HepG2 (cell line): ENCODE data around the gene MRPL14. TPM values are rescaled to one million over a fixed set of nuclear protein-coding genes. Genes with fewer than 3 reads are reported as not detected.

ENCODE experiments used
- ATAD3A ChIP-seq: sonication (generic); formaldehyde crosslinking; IDR thresholded peaks from 2 replicates; pipeline ENCODE4 v1.4.0; 2020; ENCODE audit warnings: missing genetic modification reagents
- FOSL2 ChIP-seq: sonication (generic); formaldehyde crosslinking; IDR thresholded peaks from 2 replicates; pipeline ENCODE4 v1.4.0; 2020; ENCODE audit warnings: missing genetic modification reagents
- HOXD1 ChIP-seq: sonication (generic); formaldehyde crosslinking; IDR thresholded peaks from 2 replicates; pipeline ENCODE4 v1.5.0; 2020; ENCODE audit warnings: missing genetic modification reagents
- IRF2 ChIP-seq: IDR thresholded peaks from 2 replicates; pipeline ENCODE4 v1.6.1; 2018; ENCODE audit warnings: missing genetic modification reagents, missing compliant biosample characterization
- ISX ChIP-seq: sonication (generic); formaldehyde crosslinking; conservative IDR thresholded peaks from 2 replicates; pipeline ENCODE4 v1.5.0; 2020; ENCODE audit warnings: missing genetic modification reagents
- PRMT3 ChIP-seq: sonication (generic); formaldehyde crosslinking; IDR thresholded peaks from 2 replicates; pipeline ENCODE4 v1.8.1; 2022; ENCODE audit warnings: low read depth, mild to moderate bottlenecking, moderate library complexity, missing genetic modification reagents, borderline replicate concordance
- RBM39 ChIP-seq: fragments of 200-400 bp; formaldehyde crosslinking; IDR thresholded peaks from one replicate; pipeline ENCODE4 v1.6.1; 2018; ENCODE audit warnings: antibody characterized with exemption, mild to moderate bottlenecking, low read depth, low read length; ENCODE audit not compliant: poor library complexity, severe bottlenecking
- STAG1 ChIP-seq: sonication (generic); formaldehyde crosslinking; IDR thresholded peaks from 2 replicates; pipeline ENCODE4 v1.4.0; 2020; ENCODE audit warnings: missing genetic modification reagents
- TARDBP ChIP-seq: sonication (generic); formaldehyde crosslinking; IDR thresholded peaks from 2 replicates; pipeline ENCODE4 v1.8.0; 2022; ENCODE audit warnings: mild to moderate bottlenecking, missing genetic modification reagents
- ZNF143 ChIP-seq: sonication (generic); formaldehyde crosslinking; IDR thresholded peaks from 2 replicates; pipeline ENCODE4 v1.4.0; 2020; ENCODE audit warnings: missing genetic modification reagents
- ZNF430 ChIP-seq: sonication (generic); formaldehyde crosslinking; IDR thresholded peaks from 2 replicates; pipeline ENCODE4 v1.9.0; 2021; ENCODE audit warnings: mild to moderate bottlenecking, missing genetic modification reagents
- ZNF567 ChIP-seq: sonication (generic); formaldehyde crosslinking; IDR thresholded peaks from 2 replicates; pipeline ENCODE4 v1.8.1; 2023; ENCODE audit warnings: mild to moderate bottlenecking, missing genetic modification reagents, borderline replicate concordance
- ZNF777 ChIP-seq: sonication (generic); formaldehyde crosslinking; IDR thresholded peaks from 2 replicates; pipeline ENCODE4 v1.4.0; 2020; ENCODE audit warnings: missing genetic modification reagents
- ZSCAN12 ChIP-seq: sonication (generic); formaldehyde crosslinking; IDR thresholded peaks from 2 replicates; pipeline ENCODE4 v1.9.0; 2021; ENCODE audit warnings: mild to moderate bottlenecking, missing genetic modification reagents
- ZSCAN20 ChIP-seq: sonication (generic); formaldehyde crosslinking; IDR thresholded peaks from 2 replicates; pipeline ENCODE4 v1.4.0; 2020; ENCODE audit warnings: missing genetic modification reagents, mild to moderate bottlenecking, borderline replicate concordance
- polyA plus RNA-seq, 8 experiments: library from polyadenylated mRNA; depleted of rRNA in 3 of 8; stranded (reverse) in 7 of 8; unstranded in 1 of 8; fragments of >200 nt; fragmentation: Illumina TruSeq in 4 of 8; extraction: Trizol in 4 of 8; gene quantifications; 2 replicates each; pipeline versions ENCODE4 v1.2.1 to v1.2.3, GENCODE V29; 2011 to 2016; ENCODE audit warnings: low read depth in 4 of 8, missing spikeins in 1 of 8, mixed read lengths in 1 of 8; ENCODE audit not compliant: insufficient read depth in 1 of 8
- total RNA-seq, 5 experiments: library from RNA; depleted of rRNA; stranded (reverse); fragments of >200 nt; fragmentation: Illumina TruSeq; extraction: Trizol; gene quantifications; 2 replicates each; pipeline ENCODE4 v1.2.3, GENCODE V29; 2016; ENCODE audit warnings: low read depth in 1 of 5
- TF ChIP-seq, protein P1 (sequence below): sonication (generic); formaldehyde crosslinking; IDR thresholded peaks from 2 replicates; pipeline ENCODE4 v1.4.0; 2020; ENCODE audit warnings: missing genetic modification reagents
- TF ChIP-seq, protein P2 (sequence below): sonication (generic); formaldehyde crosslinking; IDR thresholded peaks from 2 replicates; pipeline ENCODE4 v1.8.1; 2023; ENCODE audit warnings: mild to moderate bottlenecking, missing genetic modification reagents
- TF ChIP-seq, protein P3 (sequence below): sonication (generic); formaldehyde crosslinking; IDR thresholded peaks from 2 replicates; pipeline ENCODE4 v1.5.0; 2020; ENCODE audit warnings: mild to moderate bottlenecking, missing genetic modification reagents, borderline replicate concordance
- TF ChIP-seq, protein P4 (sequence below): sonication (generic); formaldehyde crosslinking; IDR thresholded peaks from 2 replicates; pipeline ENCODE4 v1.8.0; 2023; ENCODE audit warnings: mild to moderate bottlenecking, missing genetic modification reagents
- TF ChIP-seq, protein P5 (sequence below): sonication (generic); formaldehyde crosslinking; IDR thresholded peaks from 2 replicates; pipeline ENCODE4 v1.8.0; 2022; ENCODE audit warnings: missing genetic modification reagents, low read depth, mild to moderate bottlenecking, borderline replicate concordance
- TF ChIP-seq, protein P6 (sequence below): sonication (generic); formaldehyde crosslinking; IDR thresholded peaks from 2 replicates; pipeline ENCODE4 v1.4.0; 2020; ENCODE audit warnings: missing genetic modification reagents

MRPL14 gene
- total and polyA plus RNA-seq, 2 of the 13 experiments (the other 11 are each of a cell fraction or from before 2014, with no cell fraction given): 157 to 178 TPM

DNA sequence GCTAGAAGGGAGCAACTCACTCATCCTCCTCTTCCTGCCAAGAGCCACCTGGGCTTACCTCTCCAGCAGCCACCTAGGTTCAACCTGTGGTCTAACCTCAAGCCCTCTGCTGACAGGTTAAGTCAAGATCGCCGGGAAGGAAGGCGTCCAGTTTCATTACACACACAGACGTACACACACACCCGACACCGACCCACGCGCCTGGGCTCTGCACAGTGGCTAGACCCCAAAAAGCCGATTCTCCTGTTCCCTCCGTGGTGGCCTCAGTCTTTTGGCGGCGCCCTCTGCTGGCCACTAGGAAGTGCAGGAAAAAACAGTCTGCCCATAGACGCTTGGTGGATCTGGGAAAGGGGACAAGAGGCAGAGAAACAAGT, 52.8 kb downstream of the MRPL14 start (continued):
- TF ChIP-seq ZNF567 (CRISPR knock-in tag) (no peak), ZNF430 (CRISPR knock-in tag) (no peak), FOSL2 (CRISPR knock-in tag) (peak; percentile 54; the same call in 1 of the 2 replicates), ZNF777 (no peak), RBM39 (peak; percentile 62), IRF2 (CRISPR knock-in tag) (peak; percentile 80), HOXD1 (0 out of 2 replicates have a peak, but pooled peaks have one; percentile 56), ZSCAN12 (CRISPR knock-in tag) (no peak), ISX (CRISPR knock-in tag) (no peak), ZNF143 (no peak), STAG1 (CRISPR knock-in tag) (peak; percentile 89), ATAD3A (CRISPR knock-in tag) (peak; percentile 76; the same call in 1 of the 2 replicates), TARDBP (CRISPR knock-in tag) (no peak; the same call in 1 of the 2 replicates), ZSCAN20 (CRISPR knock-in tag) (peak; percentile 98; the same call in 1 of the 2 replicates), PRMT3 (CRISPR knock-in tag) (no peak)
- TF ChIP-seq, protein P1, sequence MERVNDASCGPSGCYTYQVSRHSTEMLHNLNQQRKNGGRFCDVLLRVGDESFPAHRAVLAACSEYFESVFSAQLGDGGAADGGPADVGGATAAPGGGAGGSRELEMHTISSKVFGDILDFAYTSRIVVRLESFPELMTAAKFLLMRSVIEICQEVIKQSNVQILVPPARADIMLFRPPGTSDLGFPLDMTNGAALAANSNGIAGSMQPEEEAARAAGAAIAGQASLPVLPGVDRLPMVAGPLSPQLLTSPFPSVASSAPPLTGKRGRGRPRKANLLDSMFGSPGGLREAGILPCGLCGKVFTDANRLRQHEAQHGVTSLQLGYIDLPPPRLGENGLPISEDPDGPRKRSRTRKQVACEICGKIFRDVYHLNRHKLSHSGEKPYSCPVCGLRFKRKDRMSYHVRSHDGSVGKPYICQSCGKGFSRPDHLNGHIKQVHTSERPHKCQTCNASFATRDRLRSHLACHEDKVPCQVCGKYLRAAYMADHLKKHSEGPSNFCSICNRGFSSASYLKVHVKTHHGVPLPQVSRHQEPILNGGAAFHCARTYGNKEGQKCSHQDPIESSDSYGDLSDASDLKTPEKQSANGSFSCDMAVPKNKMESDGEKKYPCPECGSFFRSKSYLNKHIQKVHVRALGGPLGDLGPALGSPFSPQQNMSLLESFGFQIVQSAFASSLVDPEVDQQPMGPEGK (CRISPR knock-in tag): peak; percentile 70
- TF ChIP-seq, protein P2, sequence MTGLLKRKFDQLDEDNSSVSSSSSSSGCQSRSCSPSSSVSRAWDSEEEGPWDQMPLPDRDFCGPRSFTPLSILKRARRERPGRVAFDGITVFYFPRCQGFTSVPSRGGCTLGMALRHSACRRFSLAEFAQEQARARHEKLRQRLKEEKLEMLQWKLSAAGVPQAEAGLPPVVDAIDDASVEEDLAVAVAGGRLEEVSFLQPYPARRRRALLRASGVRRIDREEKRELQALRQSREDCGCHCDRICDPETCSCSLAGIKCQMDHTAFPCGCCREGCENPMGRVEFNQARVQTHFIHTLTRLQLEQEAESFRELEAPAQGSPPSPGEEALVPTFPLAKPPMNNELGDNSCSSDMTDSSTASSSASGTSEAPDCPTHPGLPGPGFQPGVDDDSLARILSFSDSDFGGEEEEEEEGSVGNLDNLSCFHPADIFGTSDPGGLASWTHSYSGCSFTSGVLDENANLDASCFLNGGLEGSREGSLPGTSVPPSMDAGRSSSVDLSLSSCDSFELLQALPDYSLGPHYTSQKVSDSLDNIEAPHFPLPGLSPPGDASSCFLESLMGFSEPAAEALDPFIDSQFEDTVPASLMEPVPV (CRISPR knock-in tag): 0 out of 2 replicates have a peak, but pooled peaks have one; percentile 2
- TF ChIP-seq, protein P3, sequence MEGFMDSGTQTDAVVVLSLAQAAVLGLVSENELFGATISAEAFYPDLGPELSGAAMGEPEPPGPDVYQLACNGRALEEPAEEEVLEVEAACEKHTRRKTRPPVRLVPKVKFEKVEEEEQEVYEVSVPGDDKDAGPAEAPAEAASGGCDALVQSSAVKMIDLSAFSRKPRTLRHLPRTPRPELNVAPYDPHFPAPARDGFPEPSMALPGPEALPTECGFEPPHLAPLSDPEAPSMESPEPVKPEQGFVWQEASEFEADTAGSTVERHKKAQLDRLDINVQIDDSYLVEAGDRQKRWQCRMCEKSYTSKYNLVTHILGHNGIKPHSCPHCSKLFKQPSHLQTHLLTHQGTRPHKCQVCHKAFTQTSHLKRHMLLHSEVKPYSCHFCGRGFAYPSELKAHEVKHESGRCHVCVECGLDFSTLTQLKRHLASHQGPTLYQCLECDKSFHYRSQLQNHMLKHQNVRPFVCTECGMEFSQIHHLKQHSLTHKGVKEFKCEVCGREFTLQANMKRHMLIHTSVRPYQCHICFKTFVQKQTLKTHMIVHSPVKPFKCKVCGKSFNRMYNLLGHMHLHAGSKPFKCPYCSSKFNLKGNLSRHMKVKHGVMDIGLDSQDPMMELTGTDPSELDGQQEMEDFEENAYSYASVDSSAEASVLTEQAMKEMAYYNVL (CRISPR knock-in tag): no peak
- TF ChIP-seq, protein P4, sequence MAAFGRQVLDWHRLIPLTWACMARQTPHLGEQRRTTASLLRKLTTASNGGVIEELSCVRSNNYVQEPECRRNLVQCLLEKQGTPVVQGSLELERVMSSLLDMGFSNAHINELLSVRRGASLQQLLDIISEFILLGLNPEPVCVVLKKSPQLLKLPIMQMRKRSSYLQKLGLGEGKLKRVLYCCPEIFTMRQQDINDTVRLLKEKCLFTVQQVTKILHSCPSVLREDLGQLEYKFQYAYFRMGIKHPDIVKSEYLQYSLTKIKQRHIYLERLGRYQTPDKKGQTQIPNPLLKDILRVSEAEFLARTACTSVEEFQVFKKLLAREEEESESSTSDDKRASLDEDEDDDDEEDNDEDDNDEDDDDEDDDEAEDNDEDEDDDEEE (CRISPR knock-in tag): no peak; the same call in 1 of the 2 replicates
- TF ChIP-seq, protein P5, sequence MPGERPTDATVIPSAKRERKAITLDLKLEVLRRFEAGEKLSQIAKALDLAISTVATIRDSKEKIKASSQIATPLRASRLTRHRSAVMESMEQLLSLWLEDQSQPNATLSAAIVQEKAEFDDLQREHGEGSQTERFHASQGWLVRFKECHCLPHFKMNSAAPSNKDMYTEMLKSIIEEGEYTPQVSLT (CRISPR knock-in tag): no peak
- TF ChIP-seq, protein P6, sequence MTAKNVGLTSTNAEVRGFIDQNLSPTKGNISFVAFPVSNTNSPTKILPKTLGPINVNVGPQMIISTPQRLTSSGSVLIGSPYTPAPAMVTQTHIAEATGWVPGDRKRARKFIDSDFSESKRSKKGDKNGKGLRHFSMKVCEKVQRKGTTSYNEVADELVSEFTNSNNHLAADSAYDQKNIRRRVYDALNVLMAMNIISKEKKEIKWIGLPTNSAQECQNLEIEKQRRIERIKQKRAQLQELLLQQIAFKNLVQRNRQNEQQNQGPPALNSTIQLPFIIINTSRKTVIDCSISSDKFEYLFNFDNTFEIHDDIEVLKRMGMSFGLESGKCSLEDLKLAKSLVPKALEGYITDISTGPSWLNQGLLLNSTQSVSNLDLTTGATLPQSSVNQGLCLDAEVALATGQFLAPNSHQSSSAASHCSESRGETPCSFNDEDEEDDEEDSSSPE (CRISPR knock-in tag): peak; percentile 74
